WTC11 (cell line): ENCODE measurements around the gene CYP2A7.

ENCODE experiments used
- ESRRA ChIP-seq: sonication (generic); formaldehyde crosslinking; IDR thresholded peaks from 2 replicates; pipeline ENCODE4 v1.8.1; 2022; ENCODE audit warnings: mild to moderate bottlenecking, missing genetic modification reagents, borderline replicate concordance
- GTF2I ChIP-seq: fragments of 250-450 bp; sonication (Bioruptor Pico); conservative IDR thresholded peaks from 2 replicates; pipeline ENCODE4 v1.4.0; 2021; ENCODE audit warnings: mild to moderate bottlenecking
- NR3C1 ChIP-seq: sonication (generic); formaldehyde crosslinking; conservative IDR thresholded peaks from 2 replicates; pipeline ENCODE4 v1.8.1; 2023; ENCODE audit warnings: low read depth, mild to moderate bottlenecking, missing genetic modification reagents
- TF ChIP-seq, protein P1 (sequence below): fragments of 200-600 bp; IDR thresholded peaks from 2 replicates; pipeline ENCODE4 v1.8.0; 2022; ENCODE audit warnings: antibody characterized with exemption
- TF ChIP-seq, protein P2 (sequence below): fragments of 250-450 bp; sonication (Bioruptor Pico); IDR thresholded peaks from 2 replicates; pipeline ENCODE4 v2.1.2; 2022; ENCODE audit warnings: mild to moderate bottlenecking, moderate library complexity

DNA sequence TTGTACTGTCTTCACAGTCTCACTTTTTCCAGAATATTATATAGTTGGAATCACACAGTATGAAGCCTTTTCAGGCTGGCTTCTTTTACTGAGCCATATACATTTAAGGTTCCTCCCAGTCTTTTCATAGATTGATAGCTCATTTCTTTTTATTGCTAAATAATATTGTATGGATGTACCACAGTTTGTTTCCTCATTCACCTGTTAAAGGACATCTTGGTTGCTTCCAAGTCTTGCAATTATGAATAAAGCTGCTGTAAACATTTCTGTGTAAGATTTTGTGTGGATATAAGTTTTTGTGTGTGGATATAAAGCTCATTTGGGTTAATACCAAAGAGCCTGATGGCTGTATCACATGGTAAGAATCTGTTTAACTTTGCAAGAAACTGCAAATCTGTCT lies 24.5 kb upstream of the CYP2A7 start:
- TF ChIP-seq, protein P1, sequence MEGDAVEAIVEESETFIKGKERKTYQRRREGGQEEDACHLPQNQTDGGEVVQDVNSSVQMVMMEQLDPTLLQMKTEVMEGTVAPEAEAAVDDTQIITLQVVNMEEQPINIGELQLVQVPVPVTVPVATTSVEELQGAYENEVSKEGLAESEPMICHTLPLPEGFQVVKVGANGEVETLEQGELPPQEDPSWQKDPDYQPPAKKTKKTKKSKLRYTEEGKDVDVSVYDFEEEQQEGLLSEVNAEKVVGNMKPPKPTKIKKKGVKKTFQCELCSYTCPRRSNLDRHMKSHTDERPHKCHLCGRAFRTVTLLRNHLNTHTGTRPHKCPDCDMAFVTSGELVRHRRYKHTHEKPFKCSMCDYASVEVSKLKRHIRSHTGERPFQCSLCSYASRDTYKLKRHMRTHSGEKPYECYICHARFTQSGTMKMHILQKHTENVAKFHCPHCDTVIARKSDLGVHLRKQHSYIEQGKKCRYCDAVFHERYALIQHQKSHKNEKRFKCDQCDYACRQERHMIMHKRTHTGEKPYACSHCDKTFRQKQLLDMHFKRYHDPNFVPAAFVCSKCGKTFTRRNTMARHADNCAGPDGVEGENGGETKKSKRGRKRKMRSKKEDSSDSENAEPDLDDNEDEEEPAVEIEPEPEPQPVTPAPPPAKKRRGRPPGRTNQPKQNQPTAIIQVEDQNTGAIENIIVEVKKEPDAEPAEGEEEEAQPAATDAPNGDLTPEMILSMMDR, result no peak
- no peak for TF ChIP-seq GTF2I (CRISPR knock-in tag)
- TF ChIP-seq, protein P2, sequence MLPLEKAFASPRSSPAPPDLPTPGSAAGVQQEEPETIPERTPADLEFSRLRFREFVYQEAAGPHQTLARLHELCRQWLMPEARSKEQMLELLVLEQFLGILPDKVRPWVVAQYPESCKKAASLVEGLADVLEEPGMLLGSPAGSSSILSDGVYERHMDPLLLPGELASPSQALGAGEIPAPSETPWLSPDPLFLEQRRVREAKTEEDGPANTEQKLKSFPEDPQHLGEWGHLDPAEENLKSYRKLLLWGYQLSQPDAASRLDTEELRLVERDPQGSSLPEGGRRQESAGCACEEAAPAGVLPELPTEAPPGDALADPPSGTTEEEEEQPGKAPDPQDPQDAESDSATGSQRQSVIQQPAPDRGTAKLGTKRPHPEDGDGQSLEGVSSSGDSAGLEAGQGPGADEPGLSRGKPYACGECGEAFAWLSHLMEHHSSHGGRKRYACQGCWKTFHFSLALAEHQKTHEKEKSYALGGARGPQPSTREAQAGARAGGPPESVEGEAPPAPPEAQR (CRISPR knock-in tag), result no peak
- no peak for TF ChIP-seq NR3C1 (CRISPR knock-in tag)
- TF ChIP-seq ESRRA (CRISPR knock-in tag), result no peak
